Muscle of leg (tissue), 11 donors: Measurements from ENCODE around the gene PGM3. TPM values are rescaled to one million over a fixed set of nuclear protein-coding genes. Genes with fewer than 3 reads are reported as not detected.
A peak's percentile ranks its signal among the peaks of the same experiment; 100 is the strongest.

ENCODE experiments used
- DNase-seq: peaks from one replicate; pipeline ENCODE4 v3.0.0; 2013
- H3K27ac ChIP-seq: one replicate; pipeline ENCODE4 v1.5.1; 2013; ENCODE audit warnings: mild to moderate bottlenecking, low read length, control low read depth
- H3K27me3 ChIP-seq: one replicate; pipeline ENCODE4 v1.6.1; 2013; ENCODE audit warnings: low read length; ENCODE audit not compliant: control insufficient read depth, insufficient read depth
- H3K36me3 ChIP-seq: one replicate; pipeline ENCODE4 v1.6.1; 2013; ENCODE audit warnings: low read length; ENCODE audit not compliant: control insufficient read depth, insufficient read depth
- H3K4me1 ChIP-seq: one replicate; pipeline ENCODE4 v1.6.1; 2013; ENCODE audit warnings: low read length; ENCODE audit not compliant: control insufficient read depth, insufficient read depth
- H3K4me3 ChIP-seq: one replicate; pipeline ENCODE4 v1.5.1; 2013; ENCODE audit warnings: low read length, control low read depth
- H3K9me3 ChIP-seq: replicated peaks from 2 replicates; pipeline ENCODE4 v1.6.1; 2013; ENCODE audit warnings: low read depth, low read length; ENCODE audit not compliant: control insufficient read depth
- WGBS: methylation state at CpG from one replicate; pipeline ENCODE4 v1.1.5; 2013; ENCODE audit warnings: missing lambda C conversion rate; ENCODE audit not compliant: insufficient coverage; 5-methylcytosine and 5-hydroxymethylcytosine counted together
- polyA plus RNA-seq, 8 donors: library from polyadenylated mRNA; unstranded; fragments of 120-200 nt; gene quantifications; one replicate each; pipeline versions ENCODE4 v1.2.1 to v1.2.3, GENCODE V29; 2013; ENCODE audit warnings: inconsistent platforms in 1 of 8, low replicate concordance in 1 of 8; ENCODE audit not compliant: insufficient read length in 8 of 8, insufficient read depth in 1 of 8
- total RNA-seq: library from RNA; stranded (reverse); fragments of 120-200 nt; gene quantifications from one replicate; pipeline ENCODE4 v1.2.4, GENCODE V29; 2013

The PGM3 gene
- total and polyA plus RNA-seq, 9 donors = 27.7 to 52.9 (median 36.1) TPM

DNA sequence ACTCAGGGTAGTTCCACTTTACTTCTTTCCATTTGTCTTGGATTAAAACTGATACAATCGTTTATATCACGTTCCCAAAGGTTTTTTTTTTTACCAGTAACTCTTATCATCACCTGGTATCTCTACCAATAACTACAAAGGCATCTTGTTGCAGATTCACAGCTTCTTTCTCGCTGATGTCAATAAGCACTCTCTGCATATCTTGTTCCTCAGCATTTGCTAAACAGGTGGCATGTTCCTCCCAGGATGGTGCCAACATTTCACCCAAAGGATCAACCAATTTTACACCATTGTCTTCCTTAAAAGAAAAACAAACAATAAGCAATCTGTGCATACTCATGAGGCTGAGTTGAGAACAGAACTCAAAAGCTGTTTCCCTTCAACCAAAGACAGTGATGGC lies 4.6 kb downstream of the PGM3 start:
- H3K9me3 ChIP-seq = no peaks in the 10 kb centered on the region
- DNase-seq = no peak
- no peak overlapping the region for H3K27ac ChIP-seq
- H3K4me1 ChIP-seq = no peaks in the 10 kb centered on the region
- peaks cover 34% of the 10 kb centered on the region for H3K36me3 ChIP-seq
- H3K4me3 ChIP-seq = no peak overlapping the region
- H3K27me3 ChIP-seq = no peaks in the 10 kb centered on the region
- 80% methylated on average over 3 of the region's 3 CpGs for WGBS

DNA sequence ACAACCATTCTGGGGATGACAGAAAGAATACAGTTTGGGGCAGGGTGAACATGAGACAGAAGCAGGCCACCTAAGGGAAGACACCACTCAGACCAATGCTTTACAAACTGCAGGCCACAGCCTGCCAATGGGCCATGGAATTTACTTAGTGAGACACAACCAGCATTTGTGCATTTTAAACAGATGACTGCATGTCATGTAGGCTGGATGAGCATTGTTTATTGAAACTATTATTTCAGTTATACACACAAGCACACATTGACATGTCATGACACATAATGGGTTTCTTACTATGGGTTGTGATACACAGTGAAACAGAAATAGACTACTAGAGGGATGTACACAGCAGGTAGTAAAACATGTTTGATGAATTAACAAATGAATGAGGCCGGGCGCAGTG lies 8.0 kb downstream of the PGM3 start:
- WGBS = 100% methylated on average over 2 of the region's 2 CpGs
- Histone ChIP-seq H3K27ac (no peak overlapping the region), H3K36me3 (peaks cover 47% of the 10 kb centered on the region), H3K27me3 (no peaks in the 10 kb centered on the region), H3K9me3 (no peaks in the 10 kb centered on the region), H3K4me3 (no peak overlapping the region), H3K4me1 (no peaks in the 10 kb centered on the region)
- no peak for DNase-seq

DNA sequence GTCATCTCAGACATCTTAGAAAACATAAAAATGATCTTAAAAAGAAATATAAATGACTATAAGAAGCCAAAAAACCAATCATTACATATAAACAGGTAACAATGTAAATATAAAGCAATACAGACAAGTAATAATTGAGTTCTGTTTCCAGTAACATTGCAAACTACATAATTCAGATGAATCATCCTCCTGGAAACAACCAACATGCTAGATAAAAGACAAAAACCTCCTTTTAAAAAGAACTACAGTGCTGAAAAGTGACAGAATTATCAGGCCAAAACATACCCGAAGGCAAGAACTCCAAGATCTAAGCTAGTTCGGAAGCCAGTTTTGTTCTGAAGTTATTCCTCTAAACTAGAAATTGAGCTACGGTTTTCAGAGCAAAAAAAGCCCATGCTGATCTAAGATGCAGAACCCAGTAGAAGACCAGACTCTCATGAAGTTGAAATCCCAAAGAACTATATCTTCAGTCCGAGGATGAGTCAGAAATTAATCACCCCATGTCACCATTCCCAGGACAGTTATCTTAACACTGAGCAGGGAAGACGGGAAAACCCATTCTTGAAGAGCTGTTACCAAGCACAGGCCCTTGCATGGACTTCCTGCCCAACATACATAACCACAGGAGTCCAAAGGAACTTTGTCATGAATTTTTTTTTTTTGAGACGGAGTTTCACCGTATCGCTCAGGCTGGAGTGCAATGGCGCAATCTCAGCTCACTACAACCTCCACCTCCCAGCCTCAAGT lies 9.8 kb downstream of the PGM3 start:
- Histone ChIP-seq H3K9me3 (no peaks in the 10 kb centered on the region), H3K4me1 (no peaks in the 10 kb centered on the region), H3K4me3 (no peak overlapping the region), H3K36me3 (peaks cover 36% of the 10 kb centered on the region), H3K27me3 (no peaks in the 10 kb centered on the region), H3K27ac (no peak overlapping the region)
- DNase-seq = no peak
- WGBS = 71% methylated on average over 5 of the region's 9 CpGs

- no CpG with 5 or more reads among the region's 1 CpG for WGBS
- H3K36me3 ChIP-seq = peaks cover 44% of the 10 kb centered on the region
Observed at GRCh38 chr6:83182114-83182513, 11.0 kb downstream of the PGM3 start.

GRCh38 chr6:83180426-83180950 lies 12.6 kb downstream of the PGM3 start:
- DNase-seq = no peak
- Histone ChIP-seq H3K4me1 (no peaks in the 10 kb centered on the region), H3K27me3 (no peaks in the 10 kb centered on the region), H3K27ac (no peak overlapping the region), H3K9me3 (no peaks in the 10 kb centered on the region), H3K4me3 (no peak overlapping the region), H3K36me3 (peaks cover 48% of the 10 kb centered on the region)

More at GRCh38 chr6:83182114-83182513, 11.0 kb downstream of the PGM3 start:
- no peak overlapping the region for H3K27ac ChIP-seq
- H3K4me3 ChIP-seq = no peak overlapping the region
- no peaks in the 10 kb centered on the region for H3K4me1 ChIP-seq
- H3K27me3 ChIP-seq = no peaks in the 10 kb centered on the region
- no peak for DNase-seq
- H3K9me3 ChIP-seq = no peaks in the 10 kb centered on the region

- 88% methylated on average over 4 of the region's 4 CpGs for WGBS
- no peaks in the 10 kb centered on the region for H3K4me1 ChIP-seq
- H3K9me3 ChIP-seq = no peaks in the 10 kb centered on the region
- no peak overlapping the region for H3K4me3 ChIP-seq
- no peak for DNase-seq
- peaks cover 47% of the 10 kb centered on the region for H3K36me3 ChIP-seq
- H3K27ac ChIP-seq = no peak overlapping the region
- no peaks in the 10 kb centered on the region for H3K27me3 ChIP-seq
Observed at GRCh38 chr6:83176246-83176645, 16.8 kb downstream of the PGM3 start.

GRCh38 chr6:83169511-83169910 lies 23.6 kb downstream of the PGM3 start:
- Histone ChIP-seq H3K4me1 (no peaks in the 10 kb centered on the region), H3K36me3 (peaks cover 54% of the 10 kb centered on the region), H3K4me3 (no peak overlapping the region), H3K27ac (no peak overlapping the region), H3K27me3 (no peaks in the 10 kb centered on the region), H3K9me3 (no peaks in the 10 kb centered on the region)
- DNase-seq = peak; percentile 50
- whole genome bisulfite sequencing = no CpG with 5 or more reads among the region's 1 CpG

DNA sequence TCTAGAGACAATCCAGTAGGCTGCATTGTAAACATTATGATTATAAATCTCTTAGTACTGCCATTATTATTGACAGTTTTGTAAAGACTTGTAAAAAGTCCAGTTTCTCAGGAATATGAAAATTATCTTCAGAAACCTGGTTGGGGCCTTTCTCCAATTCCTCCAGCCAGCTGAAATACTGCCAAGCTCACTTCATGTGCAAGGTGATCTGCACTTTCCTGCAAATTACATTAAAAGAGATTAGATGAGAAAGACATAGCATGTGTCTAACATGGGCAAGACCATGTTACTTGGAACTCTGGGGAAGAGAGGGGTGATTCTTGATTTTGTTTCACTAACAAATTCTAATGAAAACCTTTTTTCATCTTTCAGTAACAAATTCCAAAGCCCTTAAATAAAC lies 24.0 kb downstream of the PGM3 start:
- Histone ChIP-seq H3K9me3 (no peaks in the 10 kb centered on the region), H3K36me3 (peaks cover 52% of the 10 kb centered on the region), H3K27me3 (no peaks in the 10 kb centered on the region), H3K27ac (no peak overlapping the region), H3K4me1 (no peaks in the 10 kb centered on the region), H3K4me3 (no peak overlapping the region)
- DNase-seq = peak; percentile 51

DNA sequence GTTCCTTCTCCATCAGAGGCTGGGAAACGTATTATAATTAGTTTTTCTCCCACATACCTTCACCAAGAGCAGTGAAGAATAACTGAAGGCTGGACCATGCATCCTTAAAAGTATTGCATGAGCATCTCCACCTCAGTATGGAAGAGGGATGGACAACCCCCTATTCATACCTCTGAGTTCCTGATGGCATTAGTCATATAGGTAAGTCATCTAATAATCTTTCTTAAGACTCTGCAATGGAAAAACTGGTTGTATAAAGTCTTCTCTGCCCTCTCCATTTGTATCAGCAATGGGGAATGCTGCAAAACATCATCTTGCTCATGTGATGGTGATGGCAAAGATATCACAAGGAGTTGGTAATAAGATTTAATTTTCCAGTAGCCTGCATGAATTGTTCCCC lies 24.5 kb downstream of the PGM3 start:
- WGBS = no CpG with 5 or more reads among the region's 1 CpG
- Histone ChIP-seq H3K27me3 (no peaks in the 10 kb centered on the region), H3K27ac (no peak overlapping the region), H3K4me3 (no peak overlapping the region), H3K36me3 (peaks cover 48% of the 10 kb centered on the region), H3K9me3 (no peaks in the 10 kb centered on the region), H3K4me1 (no peaks in the 10 kb centered on the region)
- peak; percentile 8 for DNase-seq

DNA sequence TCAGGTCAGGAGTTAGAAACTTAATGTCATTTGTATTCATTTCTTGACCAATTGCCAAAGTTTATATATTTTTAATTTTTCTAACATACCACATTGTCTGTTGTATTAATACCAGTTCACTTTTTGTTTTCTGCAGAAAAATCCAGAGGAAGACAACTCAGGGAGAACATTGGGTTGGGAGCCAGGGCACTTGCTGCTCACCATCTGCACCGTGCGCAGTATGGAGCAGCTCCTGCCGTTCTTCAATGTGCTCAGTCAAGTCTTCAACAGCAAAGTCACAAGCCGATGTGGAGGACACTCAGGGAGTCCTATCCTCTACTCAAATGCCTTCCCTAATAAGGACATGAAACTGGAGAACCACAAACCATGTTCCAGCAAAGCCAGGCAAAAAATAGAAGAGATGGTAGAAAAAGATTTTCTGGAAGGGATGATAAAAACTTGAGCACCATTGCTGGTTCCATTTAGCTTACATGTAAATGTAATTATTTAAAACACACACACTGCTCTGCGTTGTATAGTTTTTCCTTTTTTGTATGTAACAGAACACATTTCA lies 25.3 kb downstream of the PGM3 start:
- no peak for DNase-seq
- H3K4me3 ChIP-seq = no peak overlapping the region
- no peaks in the 10 kb centered on the region for H3K4me1 ChIP-seq
- 80% methylated on average over 1 of the region's 5 CpGs for WGBS
- no peaks in the 10 kb centered on the region for H3K9me3 ChIP-seq
- H3K36me3 ChIP-seq = peaks cover 46% of the 10 kb centered on the region
- no peak overlapping the region for H3K27ac ChIP-seq
- no peaks in the 10 kb centered on the region for H3K27me3 ChIP-seq
